Ovary (tissue), 9 donors: ENCODE results near the gene CAPN8. TPM values are rescaled to one million over a fixed set of nuclear protein-coding genes. Genes with fewer than 3 reads are reported as not detected.

ENCODE experiments used
- DNase-seq, 5 donors: peaks; one replicate each; pipeline ENCODE4 v3.0.0-alpha.2; 2019 to 2020
- H3K27ac ChIP-seq, 2 donors: fragments of 200-600 bp; one replicate each; pipeline versions ENCODE4 v1.5.1 to v1.8.0; 2019 to 2022
- H3K27me3 ChIP-seq: fragments of 200-600 bp; one replicate; pipeline ENCODE4 v1.8.0; 2022
- H3K36me3 ChIP-seq: fragments of 200-600 bp; sonication (generic); one replicate; pipeline ENCODE4 v1.5.1; 2019
- H3K4me1 ChIP-seq: one replicate; pipeline ENCODE4 v1.8.1; 2013; ENCODE audit warnings: mild to moderate bottlenecking, moderate library complexity; ENCODE audit not compliant: insufficient read depth
- H3K4me3 ChIP-seq: fragments of 200-600 bp; sonication (generic); one replicate; pipeline ENCODE4 v1.5.1; 2017
- H3K9me3 ChIP-seq, 2 donors: fragments of 200-600 bp in 1 of 2; sonication (generic) in 1 of 2; one replicate each; pipeline versions ENCODE4 v1.5.1 to v1.8.1; 2013 to 2019; ENCODE audit warnings: mild to moderate bottlenecking in 1 of 2, moderate library complexity in 1 of 2
- CTCF ChIP-seq, 3 donors: fragments of 450-650 bp in 2 of 3; fragments of 200-600 bp in 1 of 3; IDR thresholded peaks; one replicate each; pipeline versions ENCODE4 v1.5.1 to v1.8.0; 2016 to 2022; ENCODE audit warnings: antibody characterized with exemption in 3 of 3, mild to moderate bottlenecking in 1 of 3
- EP300 ChIP-seq: sonication (generic); formaldehyde crosslinking; IDR thresholded peaks from one replicate; pipeline ENCODE4 v1.6.1; 2017; ENCODE audit warnings: antibody characterized with exemption
- POLR2A ChIP-seq: fragments of 450-650 bp; IDR thresholded peaks from one replicate; pipeline ENCODE4 v1.6.1; 2017; ENCODE audit warnings: antibody characterized with exemption, mild to moderate bottlenecking, moderate library complexity
- WGBS, 3 donors: extraction: QIAGEN DNeasy Blood & Tissue Kit in 1 of 3; methylation state at CpG; one replicate each; pipeline versions ENCODE4 v1.1.5 to v1.1.7; 2013 to 2017; 5-methylcytosine and 5-hydroxymethylcytosine counted together
- intact Hi-C, 4 donors: fragments of 100-400 bp; cut with DNase I; formaldehyde crosslinking; loops; one replicate each; pipeline versions ENCODE4 v1.11.0 to v1.15.1; 2022 to 2023
- polyA plus RNA-seq, 2 donors: library from polyadenylated mRNA; stranded (reverse); fragments of 200-250 nt in 1 of 2; fragments of 350-450 nt in 1 of 2; fragmentation: Illumina TruSeq in 1 of 2; extraction: RNeasy Lipid Tissue Mini Kit (QIAGEN cat#74804) in 1 of 2; gene quantifications; one replicate each; pipeline ENCODE4 v1.2.3, GENCODE V29; 2013 to 2014
- total RNA-seq, 7 donors: library from RNA; depleted of rRNA in 2 of 7; stranded (reverse); fragments of >200 nt in 2 of 7; fragmentation: NEBNext Ultra II Directional in 3 of 7; extraction: Animal tissue kit (Norgen Biotek cat#: 25700) in 3 of 7; gene quantifications; one replicate each; pipeline versions ENCODE4 v1.1.0 to v1.2.4, GENCODE V29; 2016 to 2023
- donor health status: DM: no; HTN: no; CAD: no; lungs with moderate emphysema.
- donor health status: DM: no; HTN: no; CAD: no.
- donor health status: Bipolar disorder and iron deficiency.
- donor health status: DM: yes; HTN: yes; CAD: no.
- donor health status: DM: no; HTN: no; CAD: no.
- donor health status: DM: yes; HTN: yes; CAD: no.

CAPN8 gene
- total and polyA plus RNA-seq, 9 donors, result 0.10 to 4.4 (median 0.88) TPM; not detected in 2

- intact Hi-C loops, result no loop called here
- TF ChIP-seq CTCF (IDR thresholded peaks at IDR 0.05), result no peak
- TF ChIP-seq POLR2A, result no peak
- no peak for TF ChIP-seq EP300
- Histone ChIP-seq H3K9me3 (no peaks in the 10 kb centered on the region), H3K4me3 (no peak overlapping the region), H3K36me3 (no peaks in the 10 kb centered on the region), H3K27ac (no peak overlapping the region), H3K4me1 (no peaks in the 10 kb centered on the region), H3K27me3 (no peaks in the 10 kb centered on the region)
- WGBS, 3 donors, result 93 to 97% (median 94%) methylated on average over 3 of the region's 3 CpGs
- DNase-seq, result no peak
Measured at GRCh38 chr1:223539750-223540149, 125.8 kb downstream of the CAPN8 start.

- DNase-seq, result no peak
- 29 to 48% (median 46%) methylated on average over 7 of the region's 7 CpGs for WGBS, 3 donors
- no peak overlapping the region for H3K4me3 ChIP-seq
- no peaks in the 10 kb centered on the region for H3K4me1 ChIP-seq
- H3K9me3 ChIP-seq, result no peaks in the 10 kb centered on the region
- TF ChIP-seq POLR2A (no peak), EP300 (no peak), CTCF (IDR thresholded peaks at IDR 0.05) (no peak)
- H3K36me3 ChIP-seq, result no peaks in the 10 kb centered on the region
- intact Hi-C loops, result no loop called here
- no peak overlapping the region for H3K27ac ChIP-seq
- no peaks in the 10 kb centered on the region for H3K27me3 ChIP-seq
Measured at GRCh38 chr1:223538981-223539380, 126.5 kb downstream of the CAPN8 start.

GRCh38 chr1:223535319-223535718 lies 130.2 kb downstream of the CAPN8 start:
- Histone ChIP-seq H3K4me1 (no peaks in the 10 kb centered on the region), H3K9me3 (no peaks in the 10 kb centered on the region), H3K36me3 (no peaks in the 10 kb centered on the region), H3K4me3 (no peak overlapping the region), H3K27ac (no peak overlapping the region), H3K27me3 (no peaks in the 10 kb centered on the region)
- DNase-seq, result no peak
- 93 to 95% (median 95%) methylated on average over 5 of the region's 5 CpGs for WGBS, 3 donors
- no peak for TF ChIP-seq POLR2A
- TF ChIP-seq CTCF (IDR thresholded peaks at IDR 0.05), result no peak
- no peak for TF ChIP-seq EP300
- intact Hi-C loops, result no loop called here

GRCh38 chr1:223534677-223535076 lies 130.8 kb downstream of the CAPN8 start:
- 95 to 97% (median 96%) methylated on average over 3 of the region's 3 CpGs for WGBS, 3 donors
- Histone ChIP-seq H3K27me3 (no peaks in the 10 kb centered on the region), H3K27ac (no peak overlapping the region)

More at GRCh38 chr1:223534677-223535076, 130.8 kb downstream of the CAPN8 start:
- no peaks in the 10 kb centered on the region for H3K9me3 ChIP-seq
- TF ChIP-seq POLR2A (no peak), EP300 (no peak), CTCF (IDR thresholded peaks at IDR 0.05) (no peak)
- DNase-seq, result no peak
- no peak overlapping the region for H3K4me3 ChIP-seq
- H3K36me3 ChIP-seq, result no peaks in the 10 kb centered on the region
- no peaks in the 10 kb centered on the region for H3K4me1 ChIP-seq
- intact Hi-C loops, result no loop called here
